GM21529 (cell line): Measurements from ENCODE around the gene CENPL.
"Not testable (repeated sequence)": the region's sequence is repeated elsewhere in the genome, so short reads cannot be mapped to it uniquely, and the experiment has no call there.

ENCODE experiments used
- ATAC-seq: cut with Tn5 transposase; IDR thresholded peaks from one replicate; pipeline ENCODE4 v1.9.1; 2021; ENCODE audit not compliant: unreplicated experiment

Gene CENPL

GRCh38 chr1:173764331-173764730, 60.4 kb downstream of the CENPL start:
- ATAC-seq, result not testable (repeated sequence)

DNA sequence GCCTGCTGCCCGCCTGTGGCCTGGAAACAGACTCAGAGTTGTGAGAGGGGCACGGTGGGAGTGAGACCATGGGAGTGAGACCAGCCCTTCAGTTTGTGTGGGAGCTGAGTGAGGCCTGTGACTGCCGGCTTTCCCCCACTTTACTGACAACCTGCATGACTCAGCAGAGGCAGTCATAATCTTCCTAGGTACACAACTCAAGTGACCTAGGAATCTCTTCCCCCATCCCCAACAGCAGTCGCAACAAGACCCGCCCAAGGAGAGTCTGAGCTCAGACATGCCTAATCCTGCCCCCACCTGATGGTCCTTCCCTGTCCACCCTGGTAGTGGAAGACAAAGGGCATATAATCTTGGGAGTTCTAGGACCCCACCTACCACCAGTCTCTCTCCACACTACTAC, 65.7 kb downstream of the CENPL start:
- ATAC-seq, result no peak

DNA sequence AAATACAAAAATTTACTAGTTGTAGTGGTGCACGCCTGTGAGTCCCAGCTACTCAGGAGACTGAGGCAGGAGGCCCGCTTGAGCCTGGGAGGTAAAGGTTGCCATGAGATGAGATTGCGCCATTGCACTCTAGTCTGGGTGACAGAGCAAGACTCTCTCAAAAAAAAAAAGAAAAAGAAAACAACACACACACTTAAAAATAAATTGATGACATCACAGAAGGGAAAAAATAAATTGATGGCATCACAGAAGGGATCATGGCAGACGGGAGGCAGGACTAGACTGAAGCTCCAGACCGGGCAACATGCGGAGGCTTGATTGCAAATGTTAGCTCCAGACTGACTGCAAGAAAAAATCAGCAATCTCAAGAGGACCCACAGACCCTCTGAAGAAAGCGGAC, 66.6 kb downstream of the CENPL start:
- no peak for ATAC-seq

DNA sequence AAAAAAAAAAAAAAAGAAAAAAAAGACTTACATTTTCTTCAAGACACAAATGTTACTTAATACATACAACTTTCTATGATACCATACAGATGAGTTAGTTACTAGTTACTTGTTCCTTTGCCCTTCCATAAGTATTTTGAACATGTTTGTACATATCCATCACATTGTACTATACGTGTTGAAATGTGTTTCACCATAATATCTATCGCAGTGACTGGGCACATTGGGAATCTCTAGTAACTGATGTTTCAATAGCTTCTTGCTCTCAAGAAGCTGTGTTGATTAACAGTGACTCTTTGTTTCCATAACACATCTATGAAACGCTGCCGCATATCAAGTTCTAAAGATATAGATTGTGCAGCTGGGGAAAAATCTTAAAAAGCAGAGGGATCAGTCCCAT, 67.0 kb downstream of the CENPL start:
- ATAC-seq, result no peak

DNA sequence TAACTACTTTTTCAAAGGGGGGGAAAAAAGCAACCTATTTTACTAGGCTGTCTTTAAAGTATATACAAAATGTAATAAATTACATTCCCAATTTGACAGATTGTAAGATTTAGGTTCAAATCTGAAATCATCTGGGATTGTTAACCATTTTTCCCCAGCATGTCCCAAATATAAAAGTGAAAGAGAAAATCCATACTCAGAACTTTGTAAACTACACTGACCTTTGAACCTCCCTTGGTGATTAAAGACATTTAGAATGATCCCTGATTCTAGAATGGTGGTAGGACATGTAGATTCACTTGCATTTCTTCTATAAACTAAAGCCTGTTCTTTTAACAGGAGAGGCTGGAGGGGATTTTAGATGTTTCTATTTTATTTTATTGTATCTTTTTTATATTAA, 70.9 kb downstream of the CENPL start:
- no peak for ATAC-seq
